NCI-H1417 treated with DMSO at 0.1 percent for 48 hours (cell line): ENCODE results near the gene SPTBN1.

ENCODE experiments used
- DNase-seq: peaks from one replicate; lab custom pipeline; 2025; lab: John Stamatoyannopoulos, UW

Gene SPTBN1

GRCh38 chr2:54553775-54554174 is 97.6 kb downstream of the SPTBN1 start:
- DNase-seq = no peak

GRCh38 chr2:54555318-54555837 is 99.3 kb downstream of the SPTBN1 start:
- no peak for DNase-seq

GRCh38 chr2:54556621-54557121 is 100.5 kb downstream of the SPTBN1 start:
- DNase-seq = no peak

- no peak for DNase-seq
Observed at GRCh38 chr2:54557211-54557600, 101.1 kb downstream of the SPTBN1 start.

- peak; percentile 36 for DNase-seq
Observed at GRCh38 chr2:54557601-54558187, 101.6 kb downstream of the SPTBN1 start.

GRCh38 chr2:54558188-54559005 is 102.3 kb downstream of the SPTBN1 start:
- peak; percentile 65 for DNase-seq

GRCh38 chr2:54559006-54559445 is 102.9 kb downstream of the SPTBN1 start:
- no peak for DNase-seq

- no peak for DNase-seq
Observed at GRCh38 chr2:54559593-54560145, 103.5 kb downstream of the SPTBN1 start.

GRCh38 chr2:54560146-54560881 is 104.2 kb downstream of the SPTBN1 start:
- DNase-seq = no peak

- no peak for DNase-seq
Observed at GRCh38 chr2:54561010-54561409, 104.9 kb downstream of the SPTBN1 start.

- DNase-seq = no peak
Observed at GRCh38 chr2:54564439-54564838, 108.3 kb downstream of the SPTBN1 start.

GRCh38 chr2:54565551-54565950 is 109.4 kb downstream of the SPTBN1 start:
- no peak for DNase-seq

GRCh38 chr2:54566896-54567295 is 110.8 kb downstream of the SPTBN1 start:
- DNase-seq = no peak

GRCh38 chr2:54568876-54569321 is 112.8 kb downstream of the SPTBN1 start:
- DNase-seq = no peak

GRCh38 chr2:54569745-54570301 is 113.7 kb downstream of the SPTBN1 start:
- no peak for DNase-seq

- no peak for DNase-seq
Observed at GRCh38 chr2:54570321-54570855, 114.3 kb downstream of the SPTBN1 start.

GRCh38 chr2:54570925-54571694 is 115.0 kb downstream of the SPTBN1 start:
- no peak for DNase-seq

- no peak for DNase-seq
Observed at GRCh38 chr2:54572262-54572635, 116.1 kb downstream of the SPTBN1 start.

GRCh38 chr2:54572636-54573536 is 116.8 kb downstream of the SPTBN1 start:
- DNase-seq = no peak

- no peak for DNase-seq
Observed at GRCh38 chr2:54573537-54573919, 117.4 kb downstream of the SPTBN1 start.
